ENCODE results near the gene CRYBG3. TPM values are rescaled to one million over a fixed set of nuclear protein-coding genes. Genes with fewer than 3 reads are reported as not detected.

Gene CRYBG3
- total and polyA plus RNA-seq, 4 donors = 3.8 to 64.0 (median 15.3) TPM

DNA sequence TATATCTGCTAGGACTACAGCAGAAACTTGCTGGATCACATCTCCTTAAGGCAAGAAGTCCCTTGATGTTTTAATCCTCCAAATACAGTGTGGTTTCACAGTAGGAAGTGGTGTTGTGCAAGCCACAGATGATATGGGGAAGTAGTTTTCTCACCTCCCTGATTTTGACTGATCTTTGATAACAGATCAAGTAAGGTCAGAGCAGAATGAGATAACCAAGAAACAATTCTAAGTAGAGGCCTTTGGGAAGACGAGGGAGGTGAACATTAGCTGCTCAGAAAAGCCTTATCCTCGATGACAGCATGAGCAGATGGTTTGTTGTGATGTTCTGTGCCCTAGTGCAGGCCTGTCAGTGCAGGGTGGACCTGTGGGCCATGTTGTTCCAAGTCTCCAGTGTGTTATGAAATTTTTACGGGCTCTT is 89.1 kb downstream of the CRYBG3 start:
- 21 to 46% methylated on average over 3 of the region's 3 CpGs for WGBS, 2 donors
- no peak overlapping the region for H3K9ac ChIP-seq (ENCODE audit: insufficient read depth in 1 of 2, low read length in 2 of 2)
- no peak for TF ChIP-seq CTCF (IDR thresholded peaks at IDR 0.05; ENCODE audit: control extremely low read depth, extremely low read depth)
- no peak overlapping the region for H3K4me3 ChIP-seq
- H3K27me3 ChIP-seq (ENCODE audit: control insufficient read depth in 3 of 3, insufficient read depth in 3 of 3, low read length in 2 of 3) = no peaks in the 10 kb centered on the region
- H3K9me3 ChIP-seq (ENCODE audit: control insufficient read depth in 4 of 4, insufficient read depth in 3 of 4, low read length in 3 of 4) = no peaks in the 10 kb centered on the region
- no peak for ATAC-seq (ENCODE audit: insufficient read depth, low FRiP score)
- H3K36me3 ChIP-seq (ENCODE audit: control insufficient read depth in 4 of 4, insufficient read depth in 4 of 4, low read length in 4 of 4) = peaks cover 3 to 20% (median 10%) of the 10 kb centered on the region in 4 donors
- no peak for DNase-seq
- peaks cover 0 to 3% (median 0%) of the 10 kb centered on the region in 5 donors for H3K4me1 ChIP-seq (ENCODE audit: control insufficient read depth in 5 of 5, insufficient read depth in 5 of 5, low read length in 5 of 5)
- peak overlapping the region in 1 of 2 donors; percentile 31 for H3K27ac ChIP-seq (ENCODE audit: low read depth in 1 of 2, low read length in 1 of 2)

- no peak for ATAC-seq (ENCODE audit: insufficient read depth, low FRiP score)
- H3K4me3 ChIP-seq = no peak overlapping the region
- H3K9ac ChIP-seq (ENCODE audit: insufficient read depth in 1 of 2, low read length in 2 of 2) = no peak overlapping the region
- TF ChIP-seq CTCF (IDR thresholded peaks at IDR 0.05; ENCODE audit: control extremely low read depth, extremely low read depth) = no peak
- H3K36me3 ChIP-seq (ENCODE audit: control insufficient read depth in 4 of 4, insufficient read depth in 4 of 4, low read length in 4 of 4) = peaks cover 3 to 25% (median 13%) of the 10 kb centered on the region in 4 donors
- H3K27me3 ChIP-seq (ENCODE audit: control insufficient read depth in 3 of 3, insufficient read depth in 3 of 3, low read length in 2 of 3) = no peaks in the 10 kb centered on the region
- H3K27ac ChIP-seq (ENCODE audit: low read depth in 1 of 2, low read length in 1 of 2) = no peak overlapping the region
- WGBS, 2 donors = 79 to 80% methylated on average over 3 of the region's 3 CpGs
- H3K4me1 ChIP-seq (ENCODE audit: control insufficient read depth in 5 of 5, insufficient read depth in 5 of 5, low read length in 5 of 5) = peaks cover 0 to 3% (median 0%) of the 10 kb centered on the region in 5 donors
- DNase-seq = no peak
- no peaks in the 10 kb centered on the region for H3K9me3 ChIP-seq (ENCODE audit: control insufficient read depth in 4 of 4, insufficient read depth in 3 of 4, low read length in 3 of 4)
Measured at GRCh38 chr3:97911459-97911858, 89.6 kb downstream of the CRYBG3 start.

DNA sequence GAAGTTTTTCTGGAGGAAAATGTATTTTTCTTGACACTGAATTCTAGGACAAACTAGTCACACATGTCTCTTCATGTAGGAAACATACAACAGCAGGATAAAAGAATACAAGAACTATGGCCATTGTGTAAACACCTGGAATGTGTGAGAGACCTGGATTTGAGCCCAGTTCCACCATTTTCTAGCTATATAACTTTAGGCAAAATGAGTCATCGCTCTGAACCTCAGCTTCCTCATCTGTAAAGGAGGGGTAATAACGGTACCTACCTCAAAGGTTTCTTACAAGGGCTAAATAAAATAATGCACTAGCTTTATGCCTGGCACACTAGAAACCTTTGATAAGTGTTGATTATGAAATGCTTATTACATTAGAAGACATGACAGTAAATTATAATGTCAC is 92.6 kb downstream of the CRYBG3 start:
- H3K4me3 ChIP-seq = no peak overlapping the region
- no peaks in the 10 kb centered on the region for H3K27me3 ChIP-seq (ENCODE audit: control insufficient read depth in 3 of 3, insufficient read depth in 3 of 3, low read length in 2 of 3)
- H3K9ac ChIP-seq (ENCODE audit: insufficient read depth in 1 of 2, low read length in 2 of 2) = no peak overlapping the region
- no peak overlapping the region for H3K27ac ChIP-seq (ENCODE audit: low read depth in 1 of 2, low read length in 1 of 2)
- no peak for TF ChIP-seq CTCF (IDR thresholded peaks at IDR 0.05; ENCODE audit: control extremely low read depth, extremely low read depth)
- WGBS, 2 donors = 74 to 76% methylated on average over 2 of the region's 2 CpGs
- ATAC-seq (ENCODE audit: insufficient read depth, low FRiP score) (no peak), DNase-seq (no peak)
- peaks cover 6 to 26% (median 16%) of the 10 kb centered on the region in 4 donors for H3K36me3 ChIP-seq (ENCODE audit: control insufficient read depth in 4 of 4, insufficient read depth in 4 of 4, low read length in 4 of 4)
- H3K4me1 ChIP-seq (ENCODE audit: control insufficient read depth in 5 of 5, insufficient read depth in 5 of 5, low read length in 5 of 5) = peaks cover 0 to 12% (median 3%) of the 10 kb centered on the region in 5 donors
- no peaks in the 10 kb centered on the region for H3K9me3 ChIP-seq (ENCODE audit: control insufficient read depth in 4 of 4, insufficient read depth in 3 of 4, low read length in 3 of 4)

DNA sequence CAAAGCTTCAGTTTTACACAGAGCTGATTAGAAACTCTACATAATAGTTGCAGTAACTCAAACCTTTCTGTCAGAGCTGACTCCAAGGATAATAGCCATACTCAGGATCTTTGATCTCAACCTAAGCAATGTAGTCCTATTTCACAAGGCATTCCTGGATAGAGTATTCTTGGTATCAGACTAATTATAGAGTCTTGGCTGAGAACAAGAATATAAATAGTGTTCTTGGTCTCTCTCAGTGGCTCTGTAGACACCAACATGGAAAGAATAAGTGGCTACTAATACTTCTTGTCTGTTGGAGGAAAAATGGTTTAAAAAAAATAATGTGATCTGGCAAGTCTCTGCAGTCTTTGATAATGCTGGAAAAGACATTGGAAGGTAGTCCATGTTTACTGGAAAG is 94.8 kb downstream of the CRYBG3 start:
- Histone ChIP-seq H3K4me1 (ENCODE audit: control insufficient read depth in 5 of 5, insufficient read depth in 5 of 5, low read length in 5 of 5) (peaks cover 0 to 12% (median 3%) of the 10 kb centered on the region in 5 donors), H3K27ac (ENCODE audit: low read depth in 1 of 2, low read length in 1 of 2) (no peak overlapping the region), H3K9ac (ENCODE audit: insufficient read depth in 1 of 2, low read length in 2 of 2) (no peak overlapping the region), H3K36me3 (ENCODE audit: control insufficient read depth in 4 of 4, insufficient read depth in 4 of 4, low read length in 4 of 4) (peaks cover 6 to 26% (median 14%) of the 10 kb centered on the region in 4 donors), H3K4me3 (no peak overlapping the region), H3K9me3 (ENCODE audit: control insufficient read depth in 4 of 4, insufficient read depth in 3 of 4, low read length in 3 of 4) (no peaks in the 10 kb centered on the region), H3K27me3 (ENCODE audit: control insufficient read depth in 3 of 3, insufficient read depth in 3 of 3, low read length in 2 of 3) (no peaks in the 10 kb centered on the region)
- no peak for DNase-seq
- no peak for ATAC-seq (ENCODE audit: insufficient read depth, low FRiP score)
- TF ChIP-seq CTCF (IDR thresholded peaks at IDR 0.05; ENCODE audit: control extremely low read depth, extremely low read depth) = no peak
